Measurements from ENCODE around the gene GHR.

- no peak for TF ChIP-seq CTCF (conservative IDR thresholded peaks at IDR 0.05; ENCODE audit: low read depth, low read length)
- TF ChIP-seq EZH2 (IDR thresholded peaks at IDR 0.05; ENCODE audit: borderline replicate concordance, low read depth, low read length, poor library complexity, severe bottlenecking): no peak
These were observed 132.6 kb downstream of the GHR start for GRCh38 chr5:42555797-42556196.
